NCI-H1105 treated with DMSO at 0.1 percent for 48 hours (cell line): ENCODE results near the gene RXRA.

Experiments
- DNase-seq: peaks from one replicate; lab custom pipeline; 2025; lab: John Stamatoyannopoulos, UW

Gene RXRA

GRCh38 chr9:134381671-134382516, 55.6 kb downstream of the RXRA start:
- DNase-seq = no peak

GRCh38 chr9:134382733-134383132, 56.5 kb downstream of the RXRA start:
- no peak for DNase-seq

GRCh38 chr9:134383148-134383547, 56.9 kb downstream of the RXRA start:
- no peak for DNase-seq

- DNase-seq = no peak
Observed at GRCh38 chr9:134384811-134385479, 58.7 kb downstream of the RXRA start.

- DNase-seq = no peak
Observed at GRCh38 chr9:134385915-134386314, 59.7 kb downstream of the RXRA start.

GRCh38 chr9:134386951-134387831, 60.9 kb downstream of the RXRA start:
- DNase-seq = no peak

GRCh38 chr9:134388289-134388808, 62.1 kb downstream of the RXRA start:
- no peak for DNase-seq

- DNase-seq = no peak
Observed at GRCh38 chr9:134388976-134389375, 62.7 kb downstream of the RXRA start.

GRCh38 chr9:134389642-134390041, 63.4 kb downstream of the RXRA start:
- DNase-seq = no peak

GRCh38 chr9:134390537-134390936, 64.3 kb downstream of the RXRA start:
- no peak for DNase-seq

- no peak for DNase-seq
Observed at GRCh38 chr9:134390947-134391318, 64.7 kb downstream of the RXRA start.

- no peak for DNase-seq
Observed at GRCh38 chr9:134391319-134392231, 65.3 kb downstream of the RXRA start.

- no peak for DNase-seq
Observed at GRCh38 chr9:134392900-134393299, 66.6 kb downstream of the RXRA start.

- DNase-seq = no peak
Observed at GRCh38 chr9:134393582-134394280, 67.5 kb downstream of the RXRA start.

- no peak for DNase-seq
Observed at GRCh38 chr9:134395002-134395517, 68.8 kb downstream of the RXRA start.

- no peak for DNase-seq
Observed at GRCh38 chr9:134395737-134396257, 69.5 kb downstream of the RXRA start.

- DNase-seq = no peak
Observed at GRCh38 chr9:134396258-134396742, 70.0 kb downstream of the RXRA start.

GRCh38 chr9:134396825-134397224, 70.6 kb downstream of the RXRA start:
- no peak for DNase-seq

- DNase-seq = no peak
Observed at GRCh38 chr9:134398756-134399155, 72.5 kb downstream of the RXRA start.
